ENCODE results near the gene CNGB1.

DNA sequence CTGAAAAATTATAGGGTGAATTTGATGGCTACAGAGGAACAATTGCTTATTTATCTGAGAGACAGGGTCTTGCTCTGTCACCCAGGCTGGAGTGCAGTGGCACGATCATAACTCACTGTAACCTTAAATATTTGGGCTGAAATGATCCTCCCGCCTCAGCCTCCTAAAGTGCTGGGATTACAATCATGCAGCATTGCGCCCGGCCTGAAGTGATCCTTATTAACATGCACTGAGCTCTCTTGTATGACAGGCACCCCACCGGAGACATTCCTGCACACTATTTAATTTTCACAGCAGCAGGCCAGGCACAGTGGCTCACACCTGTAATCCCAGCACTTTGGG, 77.7 kb downstream of the CNGB1 start:
- TF ChIP-seq, protein P1, sequence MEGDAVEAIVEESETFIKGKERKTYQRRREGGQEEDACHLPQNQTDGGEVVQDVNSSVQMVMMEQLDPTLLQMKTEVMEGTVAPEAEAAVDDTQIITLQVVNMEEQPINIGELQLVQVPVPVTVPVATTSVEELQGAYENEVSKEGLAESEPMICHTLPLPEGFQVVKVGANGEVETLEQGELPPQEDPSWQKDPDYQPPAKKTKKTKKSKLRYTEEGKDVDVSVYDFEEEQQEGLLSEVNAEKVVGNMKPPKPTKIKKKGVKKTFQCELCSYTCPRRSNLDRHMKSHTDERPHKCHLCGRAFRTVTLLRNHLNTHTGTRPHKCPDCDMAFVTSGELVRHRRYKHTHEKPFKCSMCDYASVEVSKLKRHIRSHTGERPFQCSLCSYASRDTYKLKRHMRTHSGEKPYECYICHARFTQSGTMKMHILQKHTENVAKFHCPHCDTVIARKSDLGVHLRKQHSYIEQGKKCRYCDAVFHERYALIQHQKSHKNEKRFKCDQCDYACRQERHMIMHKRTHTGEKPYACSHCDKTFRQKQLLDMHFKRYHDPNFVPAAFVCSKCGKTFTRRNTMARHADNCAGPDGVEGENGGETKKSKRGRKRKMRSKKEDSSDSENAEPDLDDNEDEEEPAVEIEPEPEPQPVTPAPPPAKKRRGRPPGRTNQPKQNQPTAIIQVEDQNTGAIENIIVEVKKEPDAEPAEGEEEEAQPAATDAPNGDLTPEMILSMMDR (IDR thresholded peaks at IDR 0.05) = no peak
- TF ChIP-seq POLR2A (IDR thresholded peaks at IDR 0.05) = no peak

Data from uterus (tissue), 2 donors.